ENCODE results near the gene HCRTR1.

HCRTR1 gene

GRCh38 chr1:31675161-31675560 is 57.7 kb downstream of the HCRTR1 start:
- Histone ChIP-seq H3K9ac (ENCODE audit: low read depth, low read length, poor library complexity, severe bottlenecking) (no peak overlapping the region), H2AFZ (ENCODE audit: low read length) (no peak overlapping the region), H3K9me3 (ENCODE audit: insufficient read depth, low read depth, low read length) (no peaks in the 10 kb centered on the region), H3K4me1 (ENCODE audit: insufficient read depth, low read length, poor library complexity, severe bottlenecking) (peaks cover 1% of the 10 kb centered on the region), H3K79me2 (ENCODE audit: insufficient read depth, low read length) (no peaks in the 10 kb centered on the region), H3K4me2 (ENCODE audit: low read depth, low read length, poor library complexity, severe bottlenecking) (no peak overlapping the region), H3K4me3 (ENCODE audit: low read length, poor library complexity, severe bottlenecking) (no peak overlapping the region), H3K27me3 (ENCODE audit: insufficient read depth, low read length, poor library complexity, severe bottlenecking) (no peaks in the 10 kb centered on the region), H3K9me2 (replicated peaks; ENCODE audit: low read depth, low read length) (no peaks in the 10 kb centered on the region), H3K36me3 (ENCODE audit: insufficient read depth, low read length) (no peaks in the 10 kb centered on the region), H3F3A (ENCODE audit: low read depth) (no peaks in the 10 kb centered on the region), H4K20me1 (ENCODE audit: insufficient read depth, low read length, poor library complexity, severe bottlenecking) (no peaks in the 10 kb centered on the region)
- TF ChIP-seq, protein P1, sequence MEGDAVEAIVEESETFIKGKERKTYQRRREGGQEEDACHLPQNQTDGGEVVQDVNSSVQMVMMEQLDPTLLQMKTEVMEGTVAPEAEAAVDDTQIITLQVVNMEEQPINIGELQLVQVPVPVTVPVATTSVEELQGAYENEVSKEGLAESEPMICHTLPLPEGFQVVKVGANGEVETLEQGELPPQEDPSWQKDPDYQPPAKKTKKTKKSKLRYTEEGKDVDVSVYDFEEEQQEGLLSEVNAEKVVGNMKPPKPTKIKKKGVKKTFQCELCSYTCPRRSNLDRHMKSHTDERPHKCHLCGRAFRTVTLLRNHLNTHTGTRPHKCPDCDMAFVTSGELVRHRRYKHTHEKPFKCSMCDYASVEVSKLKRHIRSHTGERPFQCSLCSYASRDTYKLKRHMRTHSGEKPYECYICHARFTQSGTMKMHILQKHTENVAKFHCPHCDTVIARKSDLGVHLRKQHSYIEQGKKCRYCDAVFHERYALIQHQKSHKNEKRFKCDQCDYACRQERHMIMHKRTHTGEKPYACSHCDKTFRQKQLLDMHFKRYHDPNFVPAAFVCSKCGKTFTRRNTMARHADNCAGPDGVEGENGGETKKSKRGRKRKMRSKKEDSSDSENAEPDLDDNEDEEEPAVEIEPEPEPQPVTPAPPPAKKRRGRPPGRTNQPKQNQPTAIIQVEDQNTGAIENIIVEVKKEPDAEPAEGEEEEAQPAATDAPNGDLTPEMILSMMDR (conservative IDR thresholded peaks at IDR 0.05; ENCODE audit: low read length) = no peak
- no peak for TF ChIP-seq EZH2phosphoT487 (IDR thresholded peaks at IDR 0.05; ENCODE audit: borderline replicate concordance)

DNA sequence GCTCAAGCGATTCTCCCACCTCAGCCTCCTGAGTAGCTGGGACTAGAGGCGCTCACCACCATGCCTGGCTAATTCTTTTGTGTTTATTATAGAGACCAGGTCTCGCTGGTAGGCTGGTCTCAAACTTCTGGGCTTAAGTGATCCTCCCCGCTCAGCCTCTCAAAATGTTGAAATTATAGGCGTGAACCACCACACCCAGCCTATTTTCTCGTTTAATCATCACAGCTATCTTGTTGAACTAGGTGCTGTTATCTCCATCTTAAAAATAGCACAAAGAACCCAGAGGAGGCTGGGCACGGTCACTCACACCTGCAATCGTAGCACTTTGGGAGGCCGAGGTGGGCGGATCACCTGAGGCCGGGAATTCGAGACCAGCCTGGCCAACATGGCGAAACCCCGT is 58.3 kb downstream of the HCRTR1 start:
- Histone ChIP-seq H3K9me3 (ENCODE audit: insufficient read depth, low read depth, low read length) (no peaks in the 10 kb centered on the region), H3K9ac (ENCODE audit: low read depth, low read length, poor library complexity, severe bottlenecking) (no peak overlapping the region), H3K4me3 (ENCODE audit: low read length, poor library complexity, severe bottlenecking) (no peak overlapping the region), H3K4me2 (ENCODE audit: low read depth, low read length, poor library complexity, severe bottlenecking) (no peak overlapping the region), H3K4me1 (ENCODE audit: insufficient read depth, low read length, poor library complexity, severe bottlenecking) (no peaks in the 10 kb centered on the region), H3K27me3 (ENCODE audit: insufficient read depth, low read length, poor library complexity, severe bottlenecking) (peaks cover 3% of the 10 kb centered on the region), H3K79me2 (ENCODE audit: insufficient read depth, low read length) (no peaks in the 10 kb centered on the region), H2AFZ (ENCODE audit: low read length) (no peak overlapping the region), H4K20me1 (ENCODE audit: insufficient read depth, low read length, poor library complexity, severe bottlenecking) (no peaks in the 10 kb centered on the region), H3K36me3 (ENCODE audit: insufficient read depth, low read length) (no peaks in the 10 kb centered on the region), H3F3A (ENCODE audit: low read depth) (no peaks in the 10 kb centered on the region), H3K9me2 (replicated peaks; ENCODE audit: low read depth, low read length) (no peaks in the 10 kb centered on the region)
- TF ChIP-seq, protein P1 (conservative IDR thresholded peaks at IDR 0.05; ENCODE audit: low read length) = no peak
- no peak for TF ChIP-seq EZH2phosphoT487 (IDR thresholded peaks at IDR 0.05; ENCODE audit: borderline replicate concordance)
